ENCODE data around the gene OR2AT4. TPM values are rescaled to one million over a fixed set of nuclear protein-coding genes. Genes with fewer than 3 reads are reported as not detected.

The OR2AT4 gene
- total and polyA plus RNA-seq, 2 experiments from 2014 or later, result not detected

GRCh38 chr11:75063741-75064314, 32.8 kb downstream of the OR2AT4 start:
- Histone ChIP-seq H3K27ac (no peak overlapping the region), H2AFZ (no peak overlapping the region), H3K4me3 (no peak overlapping the region), H3F3A (ENCODE audit: insufficient read depth) (no peaks in the 10 kb centered on the region), H3K9me3 (ENCODE audit: low read depth) (no peaks in the 10 kb centered on the region), H3K4me2 (ENCODE audit: unreplicated experiment) (no peak overlapping the region), H3K27me3 (replicated peaks; ENCODE audit: insufficient read depth) (peaks cover 33% of the 10 kb centered on the region; the same call in 1 of the 2 replicates), H3K79me2 (ENCODE audit: insufficient read depth) (no peaks in the 10 kb centered on the region), H3K4me1 (ENCODE audit: insufficient read depth) (no peaks in the 10 kb centered on the region), H4K20me1 (ENCODE audit: insufficient read depth) (no peaks in the 10 kb centered on the region), H3K36me3 (ENCODE audit: low read depth) (no peaks in the 10 kb centered on the region), H3K9ac (no peak overlapping the region), H3K9me2 (ENCODE audit: insufficient read depth) (no peaks in the 10 kb centered on the region)
- DNase-seq, result peak; percentile 1
- TF ChIP-seq EZH2phosphoT487 (IDR thresholded peaks at IDR 0.05; ENCODE audit: insufficient read depth, low read depth) (no peak), EZH2 (IDR thresholded peaks at IDR 0.05; ENCODE audit: insufficient read depth, poor library complexity, severe bottlenecking) (no peak)
- WGBS, 2 experiments (ENCODE audit: low coverage in 1 of 2, low lambda C conversion rate in 2 of 2, missing lambda C conversion rate in 2 of 2), result 23 to 26% methylated on average over 3 of the region's 3 CpGs
- in situ Hi-C loops (cut with MboI), result no loop called here

GRCh38 chr11:75059299-75059698, 37.4 kb downstream of the OR2AT4 start:
- Histone ChIP-seq H3K9ac (no peak overlapping the region), H3K9me3 (ENCODE audit: low read depth) (no peaks in the 10 kb centered on the region), H3F3A (ENCODE audit: insufficient read depth) (no peaks in the 10 kb centered on the region), H3K27me3 (replicated peaks; ENCODE audit: insufficient read depth) (peaks cover 15% of the 10 kb centered on the region; the same call in 1 of the 2 replicates), H3K27ac (no peak overlapping the region), H3K9me2 (ENCODE audit: insufficient read depth) (no peaks in the 10 kb centered on the region), H3K4me2 (ENCODE audit: unreplicated experiment) (no peak overlapping the region), H3K4me1 (ENCODE audit: insufficient read depth) (no peaks in the 10 kb centered on the region), H3K79me2 (ENCODE audit: insufficient read depth) (no peaks in the 10 kb centered on the region), H2AFZ (no peak overlapping the region), H3K4me3 (no peak overlapping the region), H4K20me1 (ENCODE audit: insufficient read depth) (no peaks in the 10 kb centered on the region), H3K36me3 (ENCODE audit: low read depth) (no peaks in the 10 kb centered on the region)
- in situ Hi-C loops (cut with MboI), result no loop called here
- no peak for DNase-seq
- TF ChIP-seq EZH2 (IDR thresholded peaks at IDR 0.05; ENCODE audit: insufficient read depth, poor library complexity, severe bottlenecking) (no peak), EZH2phosphoT487 (IDR thresholded peaks at IDR 0.05; ENCODE audit: insufficient read depth, low read depth) (no peak)

GRCh38 chr11:75056814-75057213, 39.9 kb downstream of the OR2AT4 start:
- no peaks in the 10 kb centered on the region for H4K20me1 ChIP-seq (ENCODE audit: insufficient read depth)
- in situ Hi-C loops (cut with MboI), result no loop called here

GRCh38 chr11:75055511-75055910, 41.2 kb downstream of the OR2AT4 start:
- Histone ChIP-seq H3K79me2 (ENCODE audit: insufficient read depth) (no peaks in the 10 kb centered on the region), H3K27ac (no peak overlapping the region), H3K9me2 (ENCODE audit: insufficient read depth) (no peaks in the 10 kb centered on the region), H3K27me3 (replicated peaks; ENCODE audit: insufficient read depth) (peaks cover 14% of the 10 kb centered on the region), H3K4me3 (no peak overlapping the region), H3F3A (ENCODE audit: insufficient read depth) (no peaks in the 10 kb centered on the region), H2AFZ (no peak overlapping the region), H3K9ac (no peak overlapping the region), H3K4me1 (ENCODE audit: insufficient read depth) (no peaks in the 10 kb centered on the region), H3K9me3 (ENCODE audit: low read depth) (no peaks in the 10 kb centered on the region), H3K4me2 (ENCODE audit: unreplicated experiment) (no peak overlapping the region), H4K20me1 (ENCODE audit: insufficient read depth) (no peaks in the 10 kb centered on the region), H3K36me3 (ENCODE audit: low read depth) (no peaks in the 10 kb centered on the region)
- 35 to 47% methylated on average over 4 to 6 of the region's 6 CpGs for WGBS, 2 experiments (ENCODE audit: low coverage in 1 of 2, low lambda C conversion rate in 2 of 2, missing lambda C conversion rate in 2 of 2)
- no peak for TF ChIP-seq EZH2phosphoT487 (IDR thresholded peaks at IDR 0.05; ENCODE audit: insufficient read depth, low read depth)
- no peak for TF ChIP-seq EZH2 (IDR thresholded peaks at IDR 0.05; ENCODE audit: insufficient read depth, poor library complexity, severe bottlenecking)
- peak; percentile 56 for DNase-seq
- in situ Hi-C loops (cut with MboI), result no loop called here

More at GRCh38 chr11:75056814-75057213, 39.9 kb downstream of the OR2AT4 start:
- Histone ChIP-seq H3K27ac (no peak overlapping the region), H3K9me2 (ENCODE audit: insufficient read depth) (no peaks in the 10 kb centered on the region), H3K27me3 (replicated peaks; ENCODE audit: insufficient read depth) (peaks cover 18% of the 10 kb centered on the region), H3K4me1 (ENCODE audit: insufficient read depth) (no peaks in the 10 kb centered on the region), H3K9ac (no peak overlapping the region), H2AFZ (no peak overlapping the region), H3K79me2 (ENCODE audit: insufficient read depth) (no peaks in the 10 kb centered on the region), H3F3A (ENCODE audit: insufficient read depth) (no peaks in the 10 kb centered on the region), H3K36me3 (ENCODE audit: low read depth) (no peaks in the 10 kb centered on the region), H3K9me3 (ENCODE audit: low read depth) (no peaks in the 10 kb centered on the region), H3K4me2 (ENCODE audit: unreplicated experiment) (no peak overlapping the region), H3K4me3 (no peak overlapping the region)
- TF ChIP-seq EZH2 (IDR thresholded peaks at IDR 0.05; ENCODE audit: insufficient read depth, poor library complexity, severe bottlenecking), result no peak
- no peak for TF ChIP-seq EZH2phosphoT487 (IDR thresholded peaks at IDR 0.05; ENCODE audit: insufficient read depth, low read depth)
- 71 to 72% methylated on average over 3 of the region's 3 CpGs for WGBS, 2 experiments (ENCODE audit: low coverage in 1 of 2, low lambda C conversion rate in 2 of 2, missing lambda C conversion rate in 2 of 2)
- no peak for DNase-seq

- no peaks in the 10 kb centered on the region for H3K9me2 ChIP-seq (ENCODE audit: insufficient read depth)
- DNase-seq, result no peak
- no peaks in the 10 kb centered on the region for H3K4me1 ChIP-seq (ENCODE audit: insufficient read depth)
- H3K27me3 ChIP-seq (replicated peaks; ENCODE audit: insufficient read depth), result peaks cover 18% of the 10 kb centered on the region
- no peak overlapping the region for H2AFZ ChIP-seq
- no peak overlapping the region for H3K9ac ChIP-seq
- no peaks in the 10 kb centered on the region for H3F3A ChIP-seq (ENCODE audit: insufficient read depth)
- no peak overlapping the region for H3K27ac ChIP-seq
- 78 to 85% methylated on average over 1 of the region's 1 CpG for whole genome bisulfite sequencing, 2 experiments (ENCODE audit: low coverage in 1 of 2, low lambda C conversion rate in 2 of 2, missing lambda C conversion rate in 2 of 2)
- in situ Hi-C loops (cut with MboI), result no loop called here
- H3K79me2 ChIP-seq (ENCODE audit: insufficient read depth), result no peaks in the 10 kb centered on the region
- no peaks in the 10 kb centered on the region for H3K9me3 ChIP-seq (ENCODE audit: low read depth)
- no peaks in the 10 kb centered on the region for H3K36me3 ChIP-seq (ENCODE audit: low read depth)
- no peaks in the 10 kb centered on the region for H4K20me1 ChIP-seq (ENCODE audit: insufficient read depth)
- no peak for TF ChIP-seq EZH2 (IDR thresholded peaks at IDR 0.05; ENCODE audit: insufficient read depth, poor library complexity, severe bottlenecking)
- no peak for TF ChIP-seq EZH2phosphoT487 (IDR thresholded peaks at IDR 0.05; ENCODE audit: insufficient read depth, low read depth)
- no peak overlapping the region for H3K4me2 ChIP-seq (ENCODE audit: unreplicated experiment)
- H3K4me3 ChIP-seq, result no peak overlapping the region
Measured at GRCh38 chr11:75052457-75052856, 44.2 kb downstream of the OR2AT4 start.

All from GM23248 (cell line).